HepG2 (cell line): ENCODE results near the gene EFEMP2. TPM values are rescaled to one million over a fixed set of nuclear protein-coding genes. Genes with fewer than 3 reads are reported as not detected.

ENCODE experiments used
- ARNTL ChIP-seq: sonication (generic); formaldehyde crosslinking; IDR thresholded peaks from 2 replicates; pipeline ENCODE4 v1.4.0; 2020; ENCODE audit warnings: mild to moderate bottlenecking, missing genetic modification reagents
- BCL6 ChIP-seq: IDR thresholded peaks from 2 replicates; pipeline ENCODE4 v1.6.1; 2016; ENCODE audit warnings: missing genetic modification reagents, missing compliant biosample characterization
- BORCS8-MEF2B ChIP-seq: sonication (generic); formaldehyde crosslinking; IDR thresholded peaks from 2 replicates; pipeline ENCODE4 v1.8.0; 2022; ENCODE audit warnings: mild to moderate bottlenecking, missing genetic modification reagents
- EP300 ChIP-seq, 3 experiments: sonication (generic) in 1 of 3; formaldehyde crosslinking in 1 of 3; IDR thresholded peaks; 2 replicates each; pipeline versions ENCODE4 v1.5.1 to v1.6.1; 2011 to 2020; ENCODE audit warnings: low read depth in 2 of 3, low read length in 2 of 3, borderline replicate concordance in 1 of 3, improper control_type of control experiment in 1 of 3, mild to moderate bottlenecking in 1 of 3, missing genetic modification reagents in 1 of 3, moderate library complexity in 1 of 3
- FOSL2 ChIP-seq: sonication (generic); formaldehyde crosslinking; IDR thresholded peaks from 2 replicates; pipeline ENCODE4 v1.4.0; 2020; ENCODE audit warnings: missing genetic modification reagents
- HNRNPH1 ChIP-seq: fragments of 200-400 bp; formaldehyde crosslinking; optimal IDR thresholded peaks from 2 replicates; pipeline ENCODE3; 2017; ENCODE audit warnings: mild to moderate bottlenecking, low read depth, low read length
- HOXD1 ChIP-seq: sonication (generic); formaldehyde crosslinking; IDR thresholded peaks from 2 replicates; pipeline ENCODE4 v1.5.0; 2020; ENCODE audit warnings: missing genetic modification reagents
- MEIS1 ChIP-seq: sonication (generic); formaldehyde crosslinking; IDR thresholded peaks from 2 replicates; pipeline ENCODE4 v1.9.0; 2021; ENCODE audit warnings: mild to moderate bottlenecking, missing genetic modification reagents, moderate library complexity, borderline replicate concordance
- MTA1 ChIP-seq: sonication (generic); formaldehyde crosslinking; IDR thresholded peaks from 2 replicates; pipeline ENCODE4 v1.4.0; 2020; ENCODE audit warnings: missing genetic modification reagents, mild to moderate bottlenecking, borderline replicate concordance
- MTF1 ChIP-seq: sonication (generic); formaldehyde crosslinking; IDR thresholded peaks from 2 replicates; pipeline ENCODE4 v1.5.0; 2020; ENCODE audit warnings: missing genetic modification reagents
- PRMT3 ChIP-seq: sonication (generic); formaldehyde crosslinking; IDR thresholded peaks from 2 replicates; pipeline ENCODE4 v1.8.1; 2022; ENCODE audit warnings: low read depth, mild to moderate bottlenecking, moderate library complexity, missing genetic modification reagents, borderline replicate concordance
- REXO4 ChIP-seq: sonication (generic); formaldehyde crosslinking; IDR thresholded peaks from 2 replicates; pipeline ENCODE4 v1.8.0; 2022; ENCODE audit warnings: missing genetic modification reagents, mild to moderate bottlenecking, borderline replicate concordance
- SOX13 ChIP-seq, 3 experiments: fragments of 450-650 bp in 1 of 3; sonication (generic) in 1 of 3; formaldehyde crosslinking in 1 of 3; IDR thresholded peaks in 2 of 3; conservative IDR thresholded peaks in 1 of 3; 2 replicates each; pipeline versions ENCODE4 v1.5.0 to v1.6.1; 2016 to 2020; ENCODE audit warnings: antibody characterized with exemption in 1 of 3, mild to moderate bottlenecking in 1 of 3, missing compliant biosample characterization in 1 of 3, missing genetic modification reagents in 1 of 3, moderate library complexity in 1 of 3
- ZKSCAN1 ChIP-seq: fragments of 150-350 bp; IDR thresholded peaks from 2 replicates; pipeline ENCODE4 v1.6.1; 2014; ENCODE audit warnings: low read length
- ZNF253 ChIP-seq: sonication (generic); formaldehyde crosslinking; IDR thresholded peaks from 2 replicates; pipeline ENCODE4 v1.8.0; 2022; ENCODE audit warnings: mild to moderate bottlenecking, missing genetic modification reagents, borderline replicate concordance
- ZNF430 ChIP-seq: sonication (generic); formaldehyde crosslinking; IDR thresholded peaks from 2 replicates; pipeline ENCODE4 v1.9.0; 2021; ENCODE audit warnings: mild to moderate bottlenecking, missing genetic modification reagents
- ZNF441 ChIP-seq: sonication (generic); formaldehyde crosslinking; IDR thresholded peaks from 2 replicates; pipeline ENCODE4 v1.7.0; 2021; ENCODE audit warnings: missing genetic modification reagents, borderline replicate concordance
- ZNF501 ChIP-seq: sonication (generic); formaldehyde crosslinking; IDR thresholded peaks from 2 replicates; pipeline ENCODE4 v1.5.1; 2020; ENCODE audit warnings: mild to moderate bottlenecking, moderate library complexity, missing genetic modification reagents
- polyA plus RNA-seq, 8 experiments: library from polyadenylated mRNA; depleted of rRNA in 3 of 8; stranded (reverse) in 7 of 8; unstranded in 1 of 8; fragments of >200 nt; fragmentation: Illumina TruSeq in 4 of 8; extraction: Trizol in 4 of 8; gene quantifications; 2 replicates each; pipeline versions ENCODE4 v1.2.1 to v1.2.3, GENCODE V29; 2011 to 2016; ENCODE audit warnings: low read depth in 4 of 8, missing spikeins in 1 of 8, mixed read lengths in 1 of 8; ENCODE audit not compliant: insufficient read depth in 1 of 8
- total RNA-seq, 5 experiments: library from RNA; depleted of rRNA; stranded (reverse); fragments of >200 nt; fragmentation: Illumina TruSeq; extraction: Trizol; gene quantifications; 2 replicates each; pipeline ENCODE4 v1.2.3, GENCODE V29; 2016; ENCODE audit warnings: low read depth in 1 of 5
- TF ChIP-seq, protein P1 (sequence below): sonication (generic); formaldehyde crosslinking; IDR thresholded peaks from 2 replicates; pipeline ENCODE4 v1.9.0; 2021; ENCODE audit warnings: missing genetic modification reagents, mild to moderate bottlenecking, borderline replicate concordance
- TF ChIP-seq, protein P2 (sequence below): sonication (generic); formaldehyde crosslinking; IDR thresholded peaks from 2 replicates; pipeline ENCODE4 v1.8.0; 2022; ENCODE audit warnings: low read depth, missing genetic modification reagents
- TF ChIP-seq, protein P3 (sequence below): sonication (generic); formaldehyde crosslinking; conservative IDR thresholded peaks from 2 replicates; pipeline ENCODE4 v1.8.0; 2022; ENCODE audit warnings: mild to moderate bottlenecking, moderate library complexity, missing genetic modification reagents
- TF ChIP-seq, protein P4 (sequence below): sonication (generic); formaldehyde crosslinking; IDR thresholded peaks from 2 replicates; pipeline ENCODE4 v1.5.0; 2020; ENCODE audit warnings: missing genetic modification reagents

EFEMP2 gene
- total and polyA plus RNA-seq, 2 of the 13 experiments (the other 11 are each of a cell fraction or from before 2014, with no cell fraction given), result 7.4 to 29.7 TPM

DNA sequence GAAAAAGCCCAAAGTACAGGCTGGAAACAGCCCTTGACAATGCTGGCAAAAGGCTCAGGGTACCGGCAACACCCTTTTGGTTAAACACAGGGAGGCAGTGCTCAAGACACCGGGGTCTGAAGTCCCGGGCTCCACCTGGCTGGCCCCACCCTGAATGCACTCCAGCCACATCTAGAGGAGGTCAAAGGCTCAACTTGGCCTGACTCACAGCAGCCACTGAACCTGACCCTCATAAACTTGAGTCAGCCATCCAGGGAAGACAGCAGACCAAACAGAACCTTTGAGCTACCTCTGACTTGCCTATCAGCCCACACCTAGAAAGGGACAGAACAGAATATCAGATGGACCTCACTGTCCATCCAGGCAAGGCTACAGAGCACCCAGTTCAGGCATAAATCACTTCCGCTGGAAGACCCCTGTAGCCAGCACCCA, 18.4 kb downstream of the EFEMP2 start (continued):
- TF ChIP-seq, protein P1, sequence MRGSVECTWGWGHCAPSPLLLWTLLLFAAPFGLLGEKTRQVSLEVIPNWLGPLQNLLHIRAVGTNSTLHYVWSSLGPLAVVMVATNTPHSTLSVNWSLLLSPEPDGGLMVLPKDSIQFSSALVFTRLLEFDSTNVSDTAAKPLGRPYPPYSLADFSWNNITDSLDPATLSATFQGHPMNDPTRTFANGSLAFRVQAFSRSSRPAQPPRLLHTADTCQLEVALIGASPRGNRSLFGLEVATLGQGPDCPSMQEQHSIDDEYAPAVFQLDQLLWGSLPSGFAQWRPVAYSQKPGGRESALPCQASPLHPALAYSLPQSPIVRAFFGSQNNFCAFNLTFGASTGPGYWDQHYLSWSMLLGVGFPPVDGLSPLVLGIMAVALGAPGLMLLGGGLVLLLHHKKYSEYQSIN, result no peak
- TF ChIP-seq ZNF441 (CRISPR knock-in tag) (peak; percentile 35; the same call in 1 of the 2 replicates), HNRNPH1 (no peak), BORCS8-MEF2B (CRISPR knock-in tag) (no peak), FOSL2 (peak; percentile 76), ZNF430 (peak; percentile 22; the same call in 1 of the 2 replicates), EP300 (IDR thresholded peaks at IDR 0.05; ENCODE audit: low read depth in 2 of 2, low read length in 2 of 2) (peak in 1 of 2 experiments; percentile 12; a peak in 1 of 4 replicates), EP300 (CRISPR knock-in tag; IDR thresholded peaks at IDR 0.05; ENCODE audit: borderline replicate concordance) (no peak), PRMT3 (CRISPR knock-in tag) (no peak), SOX13 (IDR thresholded peaks at IDR 0.05) (no peak), SOX13 (CRISPR knock-in tag; conservative IDR thresholded peaks at IDR 0.05 in 1 of 2, IDR thresholded peaks at IDR 0.05 in 1 of 2) (0 out of 4 replicates have a peak, but pooled peaks of 1 of the 2 experiments have one; percentile 7), BCL6 (CRISPR knock-in tag) (peak; percentile 92), ZNF501 (CRISPR knock-in tag) (0 out of 2 replicates have a peak, but pooled peaks have one; percentile 30), MTF1 (CRISPR knock-in tag) (0 out of 2 replicates have a peak, but pooled peaks have one; percentile 37), MTA1 (CRISPR knock-in tag) (0 out of 2 replicates have a peak, but pooled peaks have one; percentile 47), MEIS1 (0 out of 2 replicates have a peak, but pooled peaks have one; percentile 50), REXO4 (CRISPR knock-in tag) (no peak), HOXD1 (CRISPR knock-in tag) (no peak), ZKSCAN1 (no peak), ZNF253 (no peak), ARNTL (CRISPR knock-in tag) (no peak)
- TF ChIP-seq, protein P2, sequence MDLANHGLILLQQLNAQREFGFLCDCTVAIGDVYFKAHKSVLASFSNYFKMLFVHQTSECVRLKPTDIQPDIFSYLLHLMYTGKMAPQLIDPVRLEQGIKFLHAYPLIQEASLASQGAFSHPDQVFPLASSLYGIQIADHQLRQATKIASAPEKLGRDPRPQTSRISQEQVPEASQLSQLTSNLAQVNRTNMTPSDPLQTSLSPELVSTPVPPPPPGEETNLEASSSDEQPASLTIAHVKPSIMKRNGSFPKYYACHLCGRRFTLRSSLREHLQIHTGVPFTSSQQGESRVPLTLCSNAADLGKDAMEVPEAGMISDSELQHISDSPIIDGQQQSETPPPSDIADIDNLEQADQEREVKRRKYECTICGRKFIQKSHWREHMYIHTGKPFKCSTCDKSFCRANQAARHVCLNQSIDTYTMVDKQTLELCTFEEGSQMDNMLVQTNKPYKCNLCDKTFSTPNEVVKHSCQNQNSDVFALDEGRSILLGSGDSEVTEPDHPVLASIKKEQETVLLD (CRISPR knock-in tag), result no peak
- TF ChIP-seq, protein P3, sequence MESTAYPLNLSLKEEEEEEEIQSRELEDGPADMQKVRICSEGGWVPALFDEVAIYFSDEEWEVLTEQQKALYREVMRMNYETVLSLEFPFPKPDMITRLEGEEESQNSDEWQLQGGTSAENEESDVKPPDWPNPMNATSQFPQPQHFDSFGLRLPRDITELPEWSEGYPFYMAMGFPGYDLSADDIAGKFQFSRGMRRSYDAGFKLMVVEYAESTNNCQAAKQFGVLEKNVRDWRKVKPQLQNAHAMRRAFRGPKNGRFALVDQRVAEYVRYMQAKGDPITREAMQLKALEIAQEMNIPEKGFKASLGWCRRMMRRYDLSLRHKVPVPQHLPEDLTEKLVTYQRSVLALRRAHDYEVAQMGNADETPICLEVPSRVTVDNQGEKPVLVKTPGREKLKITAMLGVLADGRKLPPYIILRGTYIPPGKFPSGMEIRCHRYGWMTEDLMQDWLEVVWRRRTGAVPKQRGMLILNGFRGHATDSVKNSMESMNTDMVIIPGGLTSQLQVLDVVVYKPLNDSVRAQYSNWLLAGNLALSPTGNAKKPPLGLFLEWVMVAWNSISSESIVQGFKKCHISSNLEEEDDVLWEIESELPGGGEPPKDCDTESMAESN (CRISPR knock-in tag), result no peak
- TF ChIP-seq, protein P4, sequence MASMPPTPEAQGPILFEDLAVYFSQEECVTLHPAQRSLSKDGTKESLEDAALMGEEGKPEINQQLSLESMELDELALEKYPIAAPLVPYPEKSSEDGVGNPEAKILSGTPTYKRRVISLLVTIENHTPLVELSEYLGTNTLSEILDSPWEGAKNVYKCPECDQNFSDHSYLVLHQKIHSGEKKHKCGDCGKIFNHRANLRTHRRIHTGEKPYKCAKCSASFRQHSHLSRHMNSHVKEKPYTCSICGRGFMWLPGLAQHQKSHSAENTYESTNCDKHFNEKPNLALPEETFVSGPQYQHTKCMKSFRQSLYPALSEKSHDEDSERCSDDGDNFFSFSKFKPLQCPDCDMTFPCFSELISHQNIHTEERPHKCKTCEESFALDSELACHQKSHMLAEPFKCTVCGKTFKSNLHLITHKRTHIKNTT, result no peak
